H9 (cell line): Measurements from ENCODE around the gene PIAS4. TPM values are rescaled to one million over a fixed set of nuclear protein-coding genes. Genes with fewer than 3 reads are reported as not detected.
A peak's percentile ranks its signal among the peaks of the same experiment; 100 is the strongest.

ENCODE experiments used
- DNase-seq: peaks from one replicate; pipeline ENCODE4 v3.0.0-alpha.2; 2017
- H2AFZ ChIP-seq: one replicate; pipeline ENCODE4 v1.6.1; 2013; ENCODE audit warnings: mild to moderate bottlenecking, low read length, control low read depth, moderate library complexity
- H2AK5ac ChIP-seq: 2 replicates; pipeline ENCODE4 v1.6.1; 2013; ENCODE audit warnings: low read length, control low read depth, mixed read lengths; ENCODE audit not compliant: insufficient read length
- H2BK120ac ChIP-seq: one replicate; pipeline ENCODE4 v1.6.1; 2013; ENCODE audit warnings: low read depth, mild to moderate bottlenecking, low read length, control low read depth, inconsistent platforms; ENCODE audit not compliant: poor library complexity, severe bottlenecking
- H2BK12ac ChIP-seq: 2 replicates; pipeline ENCODE4 v1.6.1; 2013; ENCODE audit warnings: low read length, control low read depth, mixed read lengths, low read depth; ENCODE audit not compliant: insufficient read length
- H2BK15ac ChIP-seq: 2 replicates; pipeline ENCODE4 v1.6.1; 2013; ENCODE audit warnings: low read depth, low read length, control low read depth
- H2BK20ac ChIP-seq: one replicate; pipeline ENCODE4 v1.6.1; 2013; ENCODE audit warnings: low read depth, mild to moderate bottlenecking, low read length, control low read depth, inconsistent platforms; ENCODE audit not compliant: poor library complexity, severe bottlenecking
- H2BK5ac ChIP-seq: 2 replicates; pipeline ENCODE4 v1.6.1; 2013; ENCODE audit warnings: low read length, control low read depth, mixed read lengths; ENCODE audit not compliant: insufficient read length
- H3K14ac ChIP-seq: 2 replicates; pipeline ENCODE4 v1.6.1; 2013; ENCODE audit warnings: low read length, control low read depth; ENCODE audit not compliant: insufficient read depth
- H3K18ac ChIP-seq: 2 replicates; pipeline ENCODE4 v1.6.1; 2013; ENCODE audit warnings: low read depth, mild to moderate bottlenecking, mixed read lengths, low read length, control low read depth; ENCODE audit not compliant: insufficient read length
- H3K23ac ChIP-seq: 2 replicates; pipeline ENCODE4 v1.6.1; 2013; ENCODE audit warnings: low read length, control low read depth, mixed read lengths, low read depth; ENCODE audit not compliant: insufficient read length
- H3K23me2 ChIP-seq: 2 replicates; pipeline ENCODE4 v1.6.1; 2013; ENCODE audit warnings: low read depth, mild to moderate bottlenecking, mixed read lengths, low read length, control low read depth; ENCODE audit not compliant: insufficient read length, poor library complexity, severe bottlenecking
- H3K27ac ChIP-seq: 2 replicates; pipeline ENCODE4 v1.5.1; 2013; ENCODE audit warnings: low read length, control low read depth, mixed read lengths, low read depth; ENCODE audit not compliant: insufficient read length
- H3K27me3 ChIP-seq: 2 replicates; pipeline ENCODE4 v1.6.1; 2013; ENCODE audit warnings: low read length, control low read depth, inconsistent platforms; ENCODE audit not compliant: insufficient read depth
- H3K4ac ChIP-seq: 2 replicates; pipeline ENCODE4 v1.6.1; 2013; ENCODE audit warnings: low read depth, mild to moderate bottlenecking, control low read depth, inconsistent platforms, low read length, moderate library complexity
- H3K4me1 ChIP-seq: 2 replicates; pipeline ENCODE4 v1.6.1; 2013; ENCODE audit warnings: low read length, control low read depth, inconsistent platforms; ENCODE audit not compliant: insufficient read depth
- H3K4me2 ChIP-seq: 2 replicates; pipeline ENCODE4 v1.6.1; 2013; ENCODE audit warnings: low read length, control low read depth, mixed read lengths; ENCODE audit not compliant: insufficient read length, insufficient read depth
- H3K56ac ChIP-seq: 2 replicates; pipeline ENCODE4 v1.6.1; 2013; ENCODE audit warnings: low read depth, mild to moderate bottlenecking, mixed read lengths, low read length, control low read depth; ENCODE audit not compliant: insufficient read length
- H3K79me1 ChIP-seq: 2 replicates; pipeline ENCODE4 v1.6.1; 2013; ENCODE audit warnings: low read depth, mild to moderate bottlenecking, moderate library complexity, low read length, control low read depth, inconsistent platforms; ENCODE audit not compliant: insufficient read depth, poor library complexity, severe bottlenecking
- H3K79me2 ChIP-seq: 2 replicates; pipeline ENCODE4 v1.6.1; 2013; ENCODE audit warnings: low read length, control low read depth, inconsistent platforms; ENCODE audit not compliant: insufficient read depth
- H3K9ac ChIP-seq: 2 replicates; pipeline ENCODE4 v1.6.1; 2013; ENCODE audit warnings: low read length, control low read depth, mixed read lengths; ENCODE audit not compliant: insufficient read length; ENCODE audit errors: extremely low read depth
- H3K9me3 ChIP-seq: one replicate; pipeline ENCODE4 v1.6.1; 2013; ENCODE audit warnings: low read depth, low read length, inconsistent platforms; ENCODE audit not compliant: control insufficient read depth
- H3T11ph ChIP-seq: one replicate; pipeline ENCODE4 v1.6.1; 2013; ENCODE audit warnings: mild to moderate bottlenecking, low read length, control low read depth, inconsistent platforms
- H4K20me1 ChIP-seq: one replicate; pipeline ENCODE4 v1.6.1; 2013; ENCODE audit not compliant: control insufficient read depth, insufficient read length, insufficient read depth
- H4K5ac ChIP-seq: 2 replicates; pipeline ENCODE4 v1.6.1; 2013; ENCODE audit warnings: low read depth, mild to moderate bottlenecking, mixed read lengths, low read length, control low read depth; ENCODE audit not compliant: insufficient read length
- H4K8ac ChIP-seq: replicated peaks from 2 replicates; pipeline ENCODE4 v1.6.1; 2013; ENCODE audit warnings: low read length, control low read depth, mixed read lengths, low read depth; ENCODE audit not compliant: insufficient read length
- H4K91ac ChIP-seq: 2 replicates; pipeline ENCODE4 v1.6.1; 2013; ENCODE audit warnings: low read depth, mild to moderate bottlenecking, moderate library complexity, mixed read lengths, low read length, control low read depth; ENCODE audit not compliant: insufficient read length
- H3K27ac Mint-ChIP-seq, 3 experiments: 2 replicates in 2 of 3; 3 replicates in 1 of 3; pipeline ENCODE4 v1.8.0; 2020 to 2021; ENCODE audit warnings: mixed read lengths in 3 of 3, mild to moderate bottlenecking in 1 of 3, moderate library complexity in 1 of 3
- H3K27me3 Mint-ChIP-seq: 2 replicates; pipeline ENCODE4 v1.8.0; 2021; ENCODE audit warnings: low read depth, mild to moderate bottlenecking, moderate library complexity, mixed read lengths
- H3K36me3 Mint-ChIP-seq, 3 experiments: 2 replicates in 2 of 3; 3 replicates in 1 of 3; pipeline ENCODE4 v1.8.0; 2020 to 2021; ENCODE audit warnings: low read depth in 3 of 3, mixed read lengths in 3 of 3; ENCODE audit not compliant: insufficient read depth in 1 of 3
- H3K4me1 Mint-ChIP-seq, 2 experiments: 2 replicates each; pipeline ENCODE4 v1.8.0; 2020; ENCODE audit warnings: mixed read lengths in 2 of 2
- H3K4me3 Mint-ChIP-seq, 2 experiments: 2 replicates in 1 of 2; 3 replicates in 1 of 2; pipeline ENCODE4 v1.8.0; 2020 to 2021; ENCODE audit warnings: mild to moderate bottlenecking in 2 of 2, mixed read lengths in 2 of 2, moderate library complexity in 1 of 2
- H3K9me3 Mint-ChIP-seq, 2 experiments: 2 replicates in 1 of 2; 3 replicates in 1 of 2; pipeline ENCODE4 v1.8.0; 2020; ENCODE audit warnings: mild to moderate bottlenecking in 2 of 2, mixed read lengths in 2 of 2, moderate library complexity in 1 of 2
- CTCF ChIP-seq: fragments of 200-600 bp; sonication (generic); conservative IDR thresholded peaks from 3 replicates; pipeline ENCODE4 v1.8.0; 2021; ENCODE audit warnings: antibody characterized with exemption, mild to moderate bottlenecking
- WGBS: extraction: QIAGEN DNeasy Blood & Tissue Kit; methylation state at CpG from one replicate; pipeline ENCODE4 v1.1.7; 2013; ENCODE audit warnings: missing lambda C conversion rate, low lambda C conversion rate, mixed read lengths; ENCODE audit not compliant: insufficient read length; ENCODE audit errors: extremely low coverage; 5-methylcytosine and 5-hydroxymethylcytosine counted together
- total RNA-seq: library from RNA; stranded (reverse); gene quantifications from 2 replicates; pipeline ENCODE4 v1.2.1, GENCODE V29; 2021

PIAS4 gene
- total RNA-seq, 1 experiment from 2014 or later: 52.0 TPM

GRCh38 chr19:4018140-4018613, 10.6 kb downstream of the PIAS4 start:
- Mint-ChIP-seq H3K36me3 (peaks cover 5 to 29% (median 22%) of the 10 kb centered on the region in 3 experiments; a peak in 6 of 7 replicates), H3K4me3 (no peak overlapping the region), H3K4me1 (peaks cover 0 to 11% of the 10 kb centered on the region in 2 experiments; a peak in 2 of 4 replicates), H3K27ac (peak overlapping the region in 2 of 3 experiments; percentile 22 to 40; a peak in 1 of 7 replicates), H3K9me3 (no peaks in the 10 kb centered on the region; a peak in 1 of 5 replicates), H3K27me3 (no peaks in the 10 kb centered on the region)
- H4K91ac ChIP-seq: no peak overlapping the region
- H3K23ac ChIP-seq: no peak overlapping the region
- H3K9me3 ChIP-seq: no peaks in the 10 kb centered on the region
- no peaks in the 10 kb centered on the region for H3K27me3 ChIP-seq
- H2AFZ ChIP-seq: no peak overlapping the region
- WGBS: no CpG with 5 or more reads among the region's 22 CpGs
- no peak overlapping the region for H3T11ph ChIP-seq
- no peak overlapping the region for H2BK20ac ChIP-seq
- no peak overlapping the region for H2BK120ac ChIP-seq
- H3K4me2 ChIP-seq: no peak overlapping the region
- no peak overlapping the region for H2BK15ac ChIP-seq
- no peak overlapping the region for H3K18ac ChIP-seq
- TF ChIP-seq CTCF: no peak
- no peak overlapping the region for H2BK5ac ChIP-seq
- H3K9ac ChIP-seq: no peak overlapping the region
- H3K14ac ChIP-seq: no peak overlapping the region
- peaks cover 9% of the 10 kb centered on the region for H3K79me1 ChIP-seq
- H4K8ac ChIP-seq: no peak overlapping the region
- H3K4me1 ChIP-seq: no peaks in the 10 kb centered on the region
- DNase-seq: no peak
- H3K4ac ChIP-seq: no peak overlapping the region
- no peaks in the 10 kb centered on the region for H3K23me2 ChIP-seq
- H3K56ac ChIP-seq: no peak overlapping the region
- H3K79me2 ChIP-seq: peaks cover 9% of the 10 kb centered on the region; the same call in 1 of the 2 replicates
- H4K20me1 ChIP-seq: no peaks in the 10 kb centered on the region
- no peak overlapping the region for H4K5ac ChIP-seq
- no peak overlapping the region for H2AK5ac ChIP-seq
- no peak overlapping the region for H2BK12ac ChIP-seq
- no peak overlapping the region for H3K27ac ChIP-seq
